KMS-11 (cell line): ENCODE results near the gene CACNB1.

Experiments used
- H2AFZ ChIP-seq: fragments of 200-600 bp; sonication (generic); 2 replicates; pipeline ENCODE4 v1.6.1; 2016; ENCODE audit warnings: antibody characterized with exemption, mixed run types, low read depth
- H3K27ac ChIP-seq: fragments of 200-600 bp; sonication (generic); 2 replicates; pipeline ENCODE4 v1.6.1; 2016; ENCODE audit warnings: mild to moderate bottlenecking, mixed run types
- H3K27me3 ChIP-seq: fragments of 200-600 bp; sonication (generic); 2 replicates; pipeline ENCODE4 v1.6.1; 2017; ENCODE audit warnings: mild to moderate bottlenecking, low read depth, mixed run types, moderate library complexity; ENCODE audit not compliant: insufficient read depth
- H3K36me3 ChIP-seq: fragments of 200-600 bp; sonication (generic); 2 replicates; pipeline ENCODE4 v1.6.1; 2017; ENCODE audit warnings: mild to moderate bottlenecking, mixed run types; ENCODE audit not compliant: insufficient read depth
- H3K4me1 ChIP-seq: fragments of 200-600 bp; sonication (generic); 2 replicates; pipeline ENCODE4 v1.6.1; 2016; ENCODE audit warnings: mild to moderate bottlenecking, low read depth, mixed run types; ENCODE audit not compliant: poor library complexity, severe bottlenecking
- H3K4me2 ChIP-seq: fragments of 200-600 bp; sonication (generic); 2 replicates; pipeline ENCODE4 v1.7.0; 2016; ENCODE audit warnings: mild to moderate bottlenecking, mixed run types
- H3K4me3 ChIP-seq: fragments of 200-600 bp; sonication (generic); IDR thresholded peaks from 2 replicates; pipeline ENCODE4 v1.6.1; 2017; ENCODE audit warnings: low read depth, low read length, mixed read lengths; ENCODE audit not compliant: insufficient read depth
- H3K79me2 ChIP-seq: fragments of 200-600 bp; sonication (generic); 2 replicates; pipeline ENCODE4 v1.6.1; 2016; ENCODE audit warnings: low read depth, mixed run types; ENCODE audit not compliant: insufficient read depth
- H3K9ac ChIP-seq: fragments of 200-600 bp; sonication (generic); 2 replicates; pipeline ENCODE4 v1.6.1; 2016; ENCODE audit warnings: mild to moderate bottlenecking, mixed run types
- H4K20me1 ChIP-seq: fragments of 200-600 bp; sonication (generic); 2 replicates; pipeline ENCODE4 v1.6.1; 2016; ENCODE audit warnings: mild to moderate bottlenecking, mixed run types; ENCODE audit not compliant: insufficient read depth
- CTCF ChIP-seq: fragments of 200-600 bp; sonication (generic); conservative IDR thresholded peaks from 2 replicates; pipeline ENCODE4 v1.6.1; 2017; ENCODE audit warnings: low read depth, mild to moderate bottlenecking, antibody characterized with exemption, low read length, moderate library complexity, mixed read lengths

CACNB1 gene

GRCh38 chr17:39200957-39201510 is 3.6 kb upstream of the CACNB1 start:
- TF ChIP-seq CTCF, result no peak
- H2AFZ ChIP-seq, result no peak overlapping the region
- H3K4me3 ChIP-seq, result no peak overlapping the region
- no peaks in the 10 kb centered on the region for H3K27me3 ChIP-seq
- H3K36me3 ChIP-seq, result peaks cover 26% of the 10 kb centered on the region; the same call in 1 of the 2 replicates
- peaks cover 39% of the 10 kb centered on the region for H3K4me1 ChIP-seq
- peak overlapping the region; percentile 90 for H3K9ac ChIP-seq
- H3K27ac ChIP-seq, result peak overlapping the region; percentile 80
- no peaks in the 10 kb centered on the region for H4K20me1 ChIP-seq
- H3K79me2 ChIP-seq, result peaks cover 34% of the 10 kb centered on the region
- peak overlapping the region; percentile 74 for H3K4me2 ChIP-seq

- peaks cover 46% of the 10 kb centered on the region for H3K4me1 ChIP-seq
- H3K36me3 ChIP-seq, result peaks cover 26% of the 10 kb centered on the region; the same call in 1 of the 2 replicates
- H4K20me1 ChIP-seq, result no peaks in the 10 kb centered on the region
These were observed 2.8 kb upstream of the CACNB1 start, which contains the start of gene RPL19 for GRCh38 chr17:39200070-39200879. Gene RPL19 (plus strand): TSS chr17:39200283. CDS start chr17:39200345, 62 bp downstream.

GRCh38 chr17:39199820-39200069 is 2.3 kb upstream of the CACNB1 start:
- TF ChIP-seq CTCF, result no peak
- Histone ChIP-seq H4K20me1 (no peaks in the 10 kb centered on the region), H3K79me2 (peaks cover 34% of the 10 kb centered on the region), H3K27ac (peak overlapping the region; percentile 80), H3K27me3 (no peaks in the 10 kb centered on the region), H3K36me3 (peaks cover 23% of the 10 kb centered on the region; the same call in 1 of the 2 replicates), H3K9ac (peak overlapping the region; percentile 90), H3K4me1 (peaks cover 49% of the 10 kb centered on the region), H3K4me3 (no peak overlapping the region), H2AFZ (peak overlapping the region; percentile 43; the same call in 1 of the 2 replicates), H3K4me2 (peak overlapping the region; percentile 74; the same call in 1 of the 2 replicates)

More at GRCh38 chr17:39200070-39200879, 2.8 kb upstream of the CACNB1 start, which contains the start of gene RPL19:
- peaks cover 34% of the 10 kb centered on the region for H3K79me2 ChIP-seq
- H3K27me3 ChIP-seq, result no peaks in the 10 kb centered on the region
- H2AFZ ChIP-seq, result peak within 1 kb of the TSS; percentile 43
- peak within 1 kb of the TSS; percentile 74 for H3K4me2 ChIP-seq
- H3K9ac ChIP-seq, result peak within 1 kb of the TSS; percentile 90
- TF ChIP-seq CTCF, result no peak
- H3K4me3 ChIP-seq, result no peak within 1 kb of the TSS
- peak within 1 kb of the TSS; percentile 80 for H3K27ac ChIP-seq

- Histone ChIP-seq H3K27ac (no peak overlapping the region), H3K79me2 (peaks cover 34% of the 10 kb centered on the region), H3K4me1 (peaks cover 49% of the 10 kb centered on the region), H3K9ac (no peak overlapping the region), H3K36me3 (peaks cover 18% of the 10 kb centered on the region; the same call in 1 of the 2 replicates), H3K4me2 (peak overlapping the region; percentile 60; the same call in 1 of the 2 replicates), H4K20me1 (no peaks in the 10 kb centered on the region), H3K27me3 (no peaks in the 10 kb centered on the region), H3K4me3 (no peak overlapping the region), H2AFZ (peak overlapping the region; percentile 38)
- TF ChIP-seq CTCF, result no peak
These were observed 707 bp upstream of the CACNB1 start for GRCh38 chr17:39198186-39198566.
